Stimulated activated CD8-positive, alpha-beta memory T cell treated with anti-CD3 and anti-CD28 coated beads, Interleukin-7, amount 100 ng/mL, for 48 hours (primary cell): ENCODE data around the gene MORN1.
"Not testable (repeated sequence)": the region's sequence is repeated elsewhere in the genome, so short reads cannot be mapped to it uniquely, and the experiment has no call there.

Source experiments
- DNase-seq, 2 donors: peaks; one replicate each; pipeline ENCODE4 v3.0.0-alpha.2; 2020; ENCODE audit warnings: low read depth in 1 of 2; ENCODE audit errors: extremely low read depth in 1 of 2

MORN1 gene

GRCh38 chr1:2391041-2391930, at the start of gene MORN1, which contains the start of gene RER1:
MORN1 (minus strand) TSS chr1:2391554; CDS start chr1:2391533, 21 bp downstream.
RER1 (plus strand) TSS chr1:2391841; CDS start chr1:2395791, 3,950 bp downstream.
- DNase-seq, result peak; percentile 97 to 100

- not testable (repeated sequence) for DNase-seq
Measured at GRCh38 chr1:2440346-2440745, 49.0 kb upstream of the MORN1 start.

- no peak for DNase-seq
Measured at GRCh38 chr1:2439369-2439768, 48.0 kb upstream of the MORN1 start.

GRCh38 chr1:2438641-2439040, 47.3 kb upstream of the MORN1 start:
- DNase-seq, result no peak

DNA sequence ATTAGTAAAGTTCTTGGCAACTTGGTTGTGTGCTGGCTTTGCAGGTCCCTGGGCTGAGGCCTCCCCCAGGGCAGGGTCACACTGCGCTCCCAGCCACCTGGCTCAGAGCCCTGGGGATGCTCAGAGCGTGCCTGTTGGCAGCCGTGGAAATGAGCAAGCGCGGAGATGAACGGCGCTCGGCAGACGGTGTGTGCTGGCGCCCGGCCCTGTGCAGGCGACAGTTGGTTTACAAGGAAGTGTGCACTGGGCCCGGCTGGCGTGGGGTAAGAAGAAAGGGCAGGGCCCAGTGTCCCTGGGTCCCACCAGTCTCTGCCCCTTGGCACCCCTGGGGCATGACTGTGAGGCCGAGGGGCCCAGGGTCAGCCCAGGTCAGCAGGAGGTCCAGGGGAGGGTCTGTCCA, 46.7 kb upstream of the MORN1 start:
- no peak for DNase-seq

GRCh38 chr1:2437617-2438016, 46.3 kb upstream of the MORN1 start:
- DNase-seq, result no peak

DNA sequence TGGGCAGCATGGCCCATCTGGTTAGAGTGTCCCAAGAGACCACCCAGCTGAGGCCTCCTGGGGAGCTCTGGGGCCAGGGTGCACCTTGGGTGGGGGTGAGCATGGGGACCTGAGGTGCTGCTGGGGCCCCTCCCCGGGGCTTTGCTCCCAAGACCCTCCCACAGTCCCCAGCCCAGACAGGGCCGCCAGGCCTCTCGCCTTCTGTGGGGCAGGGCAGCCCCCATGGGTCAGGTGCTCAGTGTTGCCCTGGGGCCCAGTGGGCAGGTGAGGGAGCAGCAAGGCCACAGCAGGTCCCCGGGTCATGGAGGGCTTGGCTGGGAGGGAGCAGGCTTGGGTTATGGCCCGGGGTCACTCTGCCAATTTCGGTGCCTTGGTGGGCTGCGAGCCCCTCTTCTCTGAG, 45.5 kb upstream of the MORN1 start:
- no peak for DNase-seq

GRCh38 chr1:2435746-2436355, 44.5 kb upstream of the MORN1 start:
- DNase-seq, result no peak

- DNase-seq, result no peak
Measured at GRCh38 chr1:2435091-2435490, 43.7 kb upstream of the MORN1 start.

GRCh38 chr1:2433936-2434655, 42.7 kb upstream of the MORN1 start:
- DNase-seq, result no peak

GRCh38 chr1:2433196-2433595, 41.8 kb upstream of the MORN1 start:
- DNase-seq, result no peak

GRCh38 chr1:2432441-2432844, 41.1 kb upstream of the MORN1 start:
- DNase-seq, result no peak

DNA sequence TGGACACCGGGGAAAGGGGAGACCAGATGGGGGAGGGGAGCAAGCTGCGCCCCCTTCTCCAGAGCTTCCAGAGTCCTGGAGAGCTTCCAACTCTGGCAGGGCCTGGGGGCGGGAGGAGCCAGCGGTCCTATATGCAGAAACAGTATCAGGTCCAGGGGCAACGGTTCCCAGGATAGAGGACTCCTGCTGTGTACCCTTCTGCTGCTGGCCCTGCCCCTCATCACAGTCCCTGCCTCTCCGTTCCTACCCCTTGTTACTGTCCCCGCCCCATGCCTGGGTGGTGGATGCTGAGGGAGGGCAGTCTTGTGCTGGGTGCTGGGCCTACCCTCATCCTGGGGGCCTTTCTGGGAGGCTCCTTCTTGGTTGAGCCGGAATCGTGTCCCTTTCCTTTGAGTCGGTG, 40.2 kb upstream of the MORN1 start:
- no peak for DNase-seq

GRCh38 chr1:2431103-2431502, 39.7 kb upstream of the MORN1 start:
- DNase-seq, result no peak

DNA sequence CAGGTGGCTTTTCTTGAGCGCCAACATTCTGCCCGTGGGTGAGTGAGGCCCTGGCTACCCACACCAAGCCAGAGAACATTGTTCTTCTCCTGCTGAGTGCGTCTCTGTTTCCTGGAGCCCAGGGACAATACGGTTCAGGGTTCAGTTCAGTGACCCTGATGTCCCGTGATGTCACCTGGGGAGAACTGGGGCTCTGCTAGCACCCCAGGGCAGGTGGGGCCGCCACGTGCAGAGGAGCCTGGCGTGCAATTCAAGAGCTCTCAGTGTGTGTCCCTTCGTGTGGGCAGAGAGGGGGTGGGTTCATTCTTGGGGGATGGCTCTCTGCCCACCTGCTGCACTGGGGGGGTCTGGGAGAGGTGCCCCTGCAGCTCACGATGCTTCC, 39.2 kb upstream of the MORN1 start:
- no peak for DNase-seq

- no peak for DNase-seq
Measured at GRCh38 chr1:2429780-2430591, 38.6 kb upstream of the MORN1 start.

DNA sequence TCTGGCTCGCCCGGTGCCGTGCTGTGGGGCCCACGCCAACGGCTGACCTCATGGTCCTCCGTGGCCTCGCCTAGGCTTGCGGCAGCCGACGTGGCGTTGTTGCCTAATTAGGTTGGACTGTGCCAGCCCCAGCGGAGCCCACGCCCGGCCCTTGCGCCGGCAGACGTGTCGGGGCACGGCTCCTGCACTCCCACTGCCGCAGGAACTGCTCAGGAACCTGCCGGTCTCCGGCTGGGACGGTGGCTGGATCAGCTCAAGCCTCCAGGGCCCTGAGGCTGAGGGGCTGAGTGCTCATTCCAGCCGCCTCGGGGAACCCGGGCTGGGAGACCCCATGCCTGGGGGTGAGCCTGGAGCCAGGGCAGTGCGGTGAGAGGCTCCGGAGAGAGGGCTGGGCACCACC, 37.1 kb upstream of the MORN1 start:
- DNase-seq, result no peak

DNA sequence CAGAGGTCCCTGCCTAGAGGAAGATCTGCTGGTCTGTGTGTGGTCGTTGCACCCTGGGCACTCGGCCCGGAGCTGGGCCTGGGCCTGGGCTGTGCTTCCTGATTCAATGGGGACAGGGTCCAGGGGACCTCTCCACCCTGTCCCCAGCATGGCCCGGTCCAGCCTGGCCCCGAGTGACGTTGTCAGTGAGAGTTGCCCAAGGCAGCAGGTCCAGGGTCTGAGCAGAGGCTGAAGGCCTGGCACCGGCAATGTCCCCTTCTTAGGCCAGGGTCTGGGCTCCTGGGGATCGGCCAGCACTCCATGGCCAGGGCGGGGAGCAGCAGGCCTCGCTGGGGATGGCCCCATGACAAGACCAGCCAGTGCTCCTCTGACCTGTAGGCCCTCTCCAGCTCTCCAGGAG, 36.6 kb upstream of the MORN1 start:
- no peak for DNase-seq

DNA sequence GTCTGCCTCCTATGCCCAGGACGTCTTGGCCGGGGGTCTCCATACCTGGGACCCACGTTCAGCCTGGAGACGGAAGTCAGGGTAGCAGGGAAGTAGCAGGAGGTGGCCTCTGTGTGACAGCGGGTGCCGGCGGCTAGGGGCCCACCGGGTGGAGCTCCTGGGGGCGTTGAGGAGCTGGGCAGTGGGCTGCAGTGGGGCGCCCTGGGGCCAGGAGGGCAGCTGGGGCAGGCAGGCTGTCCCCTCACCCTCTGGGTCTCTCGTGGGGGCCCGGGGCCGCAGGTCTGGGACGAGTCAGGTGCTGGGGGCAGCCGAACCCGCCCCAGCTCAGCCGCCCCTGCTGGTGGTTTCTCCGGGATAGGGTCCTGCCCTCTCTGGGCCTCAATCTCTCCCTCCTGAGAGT, 35.7 kb upstream of the MORN1 start:
- no peak for DNase-seq

DNA sequence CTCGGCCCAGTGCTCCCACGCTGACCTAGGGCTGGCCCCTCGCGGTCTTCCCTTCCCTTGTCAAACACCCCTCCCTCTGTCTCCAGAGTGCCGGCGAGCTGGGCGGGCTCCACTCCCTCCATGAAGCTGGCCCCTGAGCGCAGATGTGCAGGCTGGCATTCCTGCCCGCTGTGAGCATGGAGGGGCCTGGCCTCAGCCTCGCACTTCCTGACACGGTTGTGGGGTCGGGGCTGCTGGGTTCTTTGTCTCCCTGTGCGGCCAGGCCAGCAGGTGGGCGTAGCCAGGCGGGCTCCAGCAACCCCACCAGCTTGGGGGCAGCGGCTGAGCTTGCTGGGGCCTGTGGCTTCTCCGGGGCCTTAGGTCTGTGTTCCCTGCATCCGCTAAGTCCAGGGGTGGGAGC, 35.2 kb upstream of the MORN1 start:
- no peak for DNase-seq

- no peak for DNase-seq
Measured at GRCh38 chr1:2425892-2426291, 34.5 kb upstream of the MORN1 start.
